RWPE1 (cell line): Measurements from ENCODE around the gene PPP6R2.
"Not testable (repeated sequence)": the region's sequence is repeated elsewhere in the genome, so short reads cannot be mapped to it uniquely, and the experiment has no call there.

ENCODE experiments used
- CTCF ChIA-PET: fragments of 350-600 bp; sonication (Branson Sonifier 250); formaldehyde crosslinking; extraction: SDS; loops from one replicate; lab custom pipeline; 2021; lab: Yijun Ruan, JAX
- POLR2A ChIA-PET: fragments of 400-600 bp; formaldehyde crosslinking; extraction: SDS; loops from one replicate; lab custom pipeline; 2020; ENCODE audit warnings: antibody characterized with exemption; ENCODE audit not compliant: low non-redundant PET; lab: Yijun Ruan, JAX
- DNase-seq: peaks from one replicate; pipeline ENCODE4 v3.0.0; 2012; ENCODE audit warnings: low spot score
- H3K27ac ChIP-seq: fragments of 450-650 bp; 2 replicates; pipeline ENCODE4 v1.5.1; 2017
- CTCF ChIP-seq: fragments of 450-650 bp; conservative IDR thresholded peaks from 2 replicates; pipeline ENCODE4 v1.5.1; 2017; ENCODE audit warnings: low read depth, mild to moderate bottlenecking

PPP6R2 gene

GRCh38 chr22:50401907-50402306 is 58.8 kb downstream of the PPP6R2 start:
- CTCF ChIA-PET = no interaction called here
- no peak for TF ChIP-seq CTCF
- POLR2A ChIA-PET = no interaction called here
- DNase-seq = no peak
- no peak overlapping the region for H3K27ac ChIP-seq

- POLR2A ChIA-PET = no interaction called here
- CTCF ChIA-PET = no interaction called here
These were observed 60.6 kb downstream of the PPP6R2 start for GRCh38 chr22:50403701-50404101.

GRCh38 chr22:50406416-50407170 is 63.5 kb downstream of the PPP6R2 start:
- no peak for TF ChIP-seq CTCF

More at GRCh38 chr22:50403701-50404101, 60.6 kb downstream of the PPP6R2 start:
- no peak for TF ChIP-seq CTCF
- no peak for DNase-seq
- peak overlapping the region; percentile 12; the same call in 1 of the 2 replicates for H3K27ac ChIP-seq

GRCh38 chr22:50408311-50408710 is 65.2 kb downstream of the PPP6R2 start:
- no peak for DNase-seq
- CTCF ChIA-PET = interaction anchor here (0.7 kb wide), 1 partner anchor 8 kb away, joined by 4 read pairs; no protein-coding TSS in a partner anchor

More at GRCh38 chr22:50406416-50407170, 63.5 kb downstream of the PPP6R2 start:
- POLR2A ChIA-PET = no interaction called here
- CTCF ChIA-PET = no interaction called here
- no peak for DNase-seq
- 0 out of 2 replicates have a peak overlapping the region, but pooled peaks have one; percentile 6 for H3K27ac ChIP-seq

GRCh38 chr22:50408954-50409353 is 65.8 kb downstream of the PPP6R2 start:
- DNase-seq, POLR2A ChIA-PET, CTCF ChIA-PET: not testable (repeated sequence)
- peak overlapping the region; percentile 20 for H3K27ac ChIP-seq

More at GRCh38 chr22:50408311-50408710, 65.2 kb downstream of the PPP6R2 start:
- POLR2A ChIA-PET = no interaction called here
- TF ChIP-seq CTCF = no peak
- H3K27ac ChIP-seq = peak overlapping the region; percentile 20; the same call in 1 of the 2 replicates

GRCh38 chr22:50414476-50415248 is 71.5 kb downstream of the PPP6R2 start:
- POLR2A ChIA-PET = no interaction called here
- CTCF ChIA-PET = no interaction called here
- H3K27ac ChIP-seq = 0 out of 2 replicates have a peak overlapping the region, but pooled peaks have one; percentile 5
- no peak for TF ChIP-seq CTCF
- no peak for DNase-seq
